GM10847 (cell line): ENCODE data around the gene WDR13.

Source experiments
- POLR2A ChIP-seq: IDR thresholded peaks from 2 replicates; pipeline ENCODE4 v1.6.1; 2011; ENCODE audit not compliant: insufficient read length; ENCODE audit errors: extremely low read depth

WDR13 gene

DNA sequence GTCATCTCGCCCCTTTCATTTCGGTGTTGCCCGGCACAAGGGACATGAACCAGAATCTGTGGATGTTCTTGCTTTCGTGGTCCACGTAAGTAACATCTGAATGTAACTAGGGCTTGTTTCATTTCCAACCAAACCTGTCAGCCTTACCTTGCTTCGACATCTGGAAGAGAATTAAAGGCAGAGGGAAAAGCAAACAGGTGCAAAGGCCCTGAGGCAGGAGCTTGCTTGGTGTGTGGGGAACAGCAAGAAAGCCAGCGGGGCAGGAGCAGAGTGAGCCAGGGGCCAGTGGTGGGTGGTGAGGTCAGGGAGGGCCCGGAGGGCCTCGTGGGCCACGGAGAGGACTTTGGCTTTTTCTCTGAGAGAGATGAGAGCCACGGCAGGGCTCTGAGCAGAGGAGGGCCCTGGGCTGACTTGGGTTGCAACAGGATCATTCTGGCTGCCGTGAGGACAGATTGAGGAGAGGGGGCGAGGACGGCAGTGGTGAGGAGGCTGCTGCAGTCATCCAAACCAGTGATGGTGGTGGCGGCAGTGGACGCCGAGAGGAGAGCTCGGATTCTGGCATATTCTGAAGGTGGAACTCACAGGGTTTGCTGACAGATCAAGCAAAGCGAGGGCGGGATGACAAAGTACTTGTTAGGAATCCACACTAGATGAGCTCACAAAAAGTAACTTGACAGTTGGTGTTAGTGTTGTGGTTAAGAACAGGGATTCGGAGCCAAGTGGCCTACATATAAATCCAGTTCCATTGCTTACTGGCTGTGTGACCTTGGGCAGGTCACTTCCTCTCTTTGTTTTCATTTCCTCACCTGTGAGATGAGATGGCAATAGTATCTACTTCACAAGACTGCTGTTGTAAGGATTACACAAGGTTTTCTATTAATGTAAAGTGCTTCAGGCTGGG is 6.8 kb upstream of the WDR13 start:
- no peak for TF ChIP-seq POLR2A

DNA sequence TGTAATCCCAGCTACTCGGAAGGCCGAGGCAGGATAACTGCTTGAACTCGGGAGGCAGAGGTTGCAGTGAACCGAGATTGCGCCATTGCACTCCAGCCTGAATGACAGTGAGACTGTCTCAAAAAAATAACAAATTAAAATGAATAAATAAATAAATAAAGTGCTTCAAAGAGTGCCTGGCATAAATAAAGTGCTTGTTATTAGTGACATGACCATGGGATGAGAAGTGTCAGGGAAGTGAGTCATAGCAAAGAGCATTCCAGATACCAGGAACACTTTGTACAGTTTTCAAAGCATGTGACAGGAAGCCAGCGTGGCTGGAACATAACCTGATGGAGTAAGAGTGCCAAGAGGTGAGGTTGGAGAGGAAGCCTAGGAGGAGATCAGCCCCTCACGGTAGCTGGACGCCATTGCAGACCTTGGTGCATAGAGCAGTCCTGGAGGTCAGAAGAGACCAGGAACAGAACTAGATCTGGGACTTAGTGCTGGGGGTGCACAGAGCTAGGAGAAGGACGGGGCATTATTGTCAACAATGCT is 6.0 kb upstream of the WDR13 start:
- no peak for TF ChIP-seq POLR2A

DNA sequence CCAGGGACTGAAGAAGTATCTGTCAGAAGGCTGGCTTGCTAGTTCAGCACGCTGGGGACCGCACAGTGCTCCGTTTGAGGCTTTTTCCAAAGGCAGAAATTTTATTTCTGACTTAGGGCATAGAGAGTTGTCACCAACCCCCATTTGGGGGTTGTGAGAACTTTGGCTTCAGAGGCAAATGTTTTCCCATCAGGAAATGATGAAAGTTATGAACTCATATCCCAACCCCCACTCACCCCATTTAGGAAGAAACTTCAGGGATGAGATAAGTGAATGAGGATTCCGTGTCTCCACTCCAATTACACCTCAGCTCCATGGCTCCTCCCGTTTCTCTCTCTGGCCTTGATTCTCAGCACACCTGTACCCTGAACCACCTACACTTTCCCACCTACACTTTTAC is 4.3 kb upstream of the WDR13 start:
- no peak for TF ChIP-seq POLR2A

DNA sequence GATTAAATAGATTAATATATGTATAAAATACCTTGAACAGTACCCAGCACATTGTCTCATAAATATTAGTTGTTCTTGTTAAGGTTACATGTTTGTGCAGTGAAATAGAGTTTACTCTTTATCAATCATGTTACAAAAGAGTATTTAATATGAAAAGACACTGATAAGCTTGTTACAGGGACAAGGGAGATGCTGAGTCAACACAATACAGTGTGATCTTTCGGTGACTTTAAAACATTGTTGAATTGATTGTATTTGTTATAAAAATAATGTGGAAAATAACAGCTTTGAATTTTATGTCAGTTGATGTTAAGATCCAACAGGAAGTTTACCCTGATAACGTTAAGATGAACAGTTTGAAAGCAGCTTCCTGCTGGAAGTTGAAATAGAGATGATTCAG is 1.4 kb upstream of the WDR13 start:
- TF ChIP-seq POLR2A, result no peak

DNA sequence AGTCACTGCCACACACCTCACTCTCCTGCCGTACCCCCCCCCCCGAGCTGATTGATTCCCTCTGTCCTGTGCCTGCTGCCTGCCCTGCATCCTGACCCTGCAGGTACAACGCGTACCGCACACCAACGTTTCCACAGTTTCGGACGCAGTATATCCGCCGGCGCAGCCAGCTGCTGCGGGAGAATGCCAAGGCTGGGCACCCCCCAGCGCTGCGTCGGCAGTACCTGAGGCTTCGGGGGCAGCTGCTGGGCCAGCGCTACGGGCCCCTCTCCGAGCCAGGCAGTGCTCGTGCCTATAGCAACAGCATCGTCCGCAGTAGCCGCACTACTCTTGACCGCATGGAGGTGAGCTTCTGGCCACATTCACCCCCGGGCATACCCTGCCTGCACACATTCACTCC is 1.3 kb downstream of the WDR13 start:
- no peak for TF ChIP-seq POLR2A

DNA sequence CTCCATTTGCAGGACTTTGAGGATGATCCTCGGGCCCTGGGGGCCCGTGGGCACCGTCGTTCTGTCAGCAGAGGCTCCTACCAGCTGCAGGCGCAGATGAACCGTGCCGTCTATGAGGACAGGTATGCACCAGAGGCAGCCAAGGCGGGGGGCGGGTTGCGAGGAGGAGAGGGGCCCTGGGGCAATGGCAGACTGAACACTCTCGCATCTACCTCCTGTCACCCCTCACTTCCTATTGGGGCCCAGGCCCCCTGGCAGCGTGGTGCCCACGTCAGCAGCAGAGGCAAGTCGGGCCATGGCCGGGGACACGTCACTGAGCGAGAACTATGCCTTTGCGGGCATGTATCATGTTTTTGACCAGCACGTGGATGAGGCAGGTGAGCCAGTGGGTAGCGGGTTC is 2.0 kb downstream of the WDR13 start:
- no peak for TF ChIP-seq POLR2A

DNA sequence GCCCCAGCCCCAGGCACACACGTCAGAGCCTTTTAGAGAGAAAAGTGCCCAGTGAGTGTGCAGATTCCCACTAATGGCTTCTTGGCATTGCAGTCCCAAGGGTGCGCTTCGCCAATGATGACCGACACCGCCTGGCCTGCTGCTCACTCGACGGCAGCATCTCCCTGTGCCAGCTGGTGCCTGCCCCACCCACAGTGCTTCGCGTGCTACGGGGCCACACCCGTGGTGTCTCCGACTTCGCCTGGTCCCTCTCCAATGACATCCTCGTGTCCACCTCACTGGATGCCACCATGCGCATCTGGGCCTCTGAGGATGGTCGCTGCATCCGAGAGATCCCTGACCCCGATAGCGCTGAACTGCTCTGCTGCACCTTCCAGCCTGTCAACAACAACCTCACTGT is 2.9 kb downstream of the WDR13 start:
- TF ChIP-seq POLR2A, result no peak

DNA sequence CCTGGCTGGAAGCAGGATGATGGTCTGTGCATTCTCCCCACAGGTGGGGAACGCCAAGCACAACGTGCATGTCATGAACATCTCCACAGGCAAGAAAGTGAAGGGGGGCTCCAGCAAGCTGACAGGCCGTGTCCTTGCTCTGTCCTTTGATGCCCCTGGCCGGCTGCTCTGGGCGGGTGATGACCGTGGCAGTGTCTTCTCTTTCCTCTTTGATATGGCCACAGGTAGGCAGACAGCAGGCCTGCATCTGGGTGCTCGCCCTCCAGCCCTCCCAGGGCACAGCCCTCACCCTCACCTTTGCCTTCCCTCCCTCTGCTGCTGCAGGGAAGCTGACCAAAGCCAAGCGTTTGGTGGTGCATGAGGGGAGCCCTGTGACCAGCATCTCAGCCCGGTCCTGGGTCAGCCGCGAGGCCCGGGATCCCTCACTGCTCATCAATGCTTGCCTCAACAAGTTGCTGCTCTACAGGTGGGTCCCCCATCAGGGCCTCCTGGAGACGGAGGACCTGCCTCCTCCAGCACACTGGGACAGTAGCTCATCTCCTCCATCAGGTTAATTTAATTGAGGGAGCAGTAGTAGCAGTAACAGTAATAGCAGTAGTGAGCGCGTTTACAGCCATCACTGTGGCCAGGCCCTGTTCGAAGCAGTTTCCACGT is 4.6 kb downstream of the WDR13 start:
- TF ChIP-seq POLR2A, result no peak

DNA sequence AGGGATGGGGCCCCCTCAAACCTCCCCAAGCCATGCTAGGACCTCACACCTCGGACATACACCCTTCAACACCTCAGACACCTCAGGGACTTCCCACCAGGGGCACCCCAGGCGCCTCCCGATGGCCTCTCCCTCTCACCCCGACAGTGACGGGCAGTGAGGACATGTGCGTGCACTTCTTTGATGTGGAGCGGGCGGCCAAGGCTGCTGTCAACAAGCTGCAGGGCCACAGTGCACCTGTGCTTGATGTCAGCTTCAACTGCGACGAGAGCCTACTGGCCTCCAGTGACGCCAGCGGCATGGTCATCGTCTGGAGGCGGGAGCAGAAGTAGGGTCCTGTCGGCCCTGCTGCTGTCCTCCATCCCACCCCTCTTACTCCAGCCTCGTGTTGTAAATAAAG is 7.4 kb downstream of the WDR13 start:
- TF ChIP-seq POLR2A, result no peak

DNA sequence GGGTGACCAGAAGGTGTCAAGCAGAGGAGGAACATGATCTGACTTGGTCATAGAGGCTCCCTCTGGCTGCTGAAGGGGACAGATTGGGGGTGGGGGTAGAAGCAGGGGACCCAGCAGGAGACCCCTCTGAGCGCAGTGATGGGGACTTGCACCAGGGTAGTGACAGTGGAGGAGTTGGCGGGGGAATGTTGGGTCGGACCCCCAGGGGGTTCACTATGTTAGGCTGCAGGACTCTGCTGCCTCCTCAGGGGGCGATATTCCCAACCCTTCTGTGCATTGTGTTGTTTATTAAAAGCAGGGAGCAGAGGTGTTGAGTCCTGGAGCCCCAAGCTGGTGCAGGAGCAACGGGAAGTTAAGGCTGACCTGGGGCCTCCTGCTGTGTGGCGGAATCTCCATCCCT is 8.8 kb downstream of the WDR13 start:
- no peak for TF ChIP-seq POLR2A

DNA sequence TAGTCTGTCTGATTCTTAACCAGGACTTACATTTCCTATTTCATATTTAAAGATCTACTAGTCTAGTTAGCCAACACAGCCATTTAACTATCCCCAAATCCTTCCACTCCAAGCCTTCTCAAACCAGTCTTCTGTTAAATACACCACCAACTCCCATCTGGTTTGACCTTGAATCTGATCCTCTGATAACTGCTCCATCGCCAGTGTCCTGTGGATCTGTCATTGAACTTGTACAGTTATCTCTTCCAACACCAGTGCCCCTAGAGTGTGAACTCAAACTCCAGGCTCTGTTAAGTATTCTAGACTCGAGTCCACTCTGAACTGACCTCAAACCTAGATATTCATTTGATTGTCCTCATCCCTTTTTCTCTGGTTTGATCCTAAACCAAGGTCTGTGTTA is 14.4 kb downstream of the WDR13 start:
- TF ChIP-seq POLR2A, result no peak

DNA sequence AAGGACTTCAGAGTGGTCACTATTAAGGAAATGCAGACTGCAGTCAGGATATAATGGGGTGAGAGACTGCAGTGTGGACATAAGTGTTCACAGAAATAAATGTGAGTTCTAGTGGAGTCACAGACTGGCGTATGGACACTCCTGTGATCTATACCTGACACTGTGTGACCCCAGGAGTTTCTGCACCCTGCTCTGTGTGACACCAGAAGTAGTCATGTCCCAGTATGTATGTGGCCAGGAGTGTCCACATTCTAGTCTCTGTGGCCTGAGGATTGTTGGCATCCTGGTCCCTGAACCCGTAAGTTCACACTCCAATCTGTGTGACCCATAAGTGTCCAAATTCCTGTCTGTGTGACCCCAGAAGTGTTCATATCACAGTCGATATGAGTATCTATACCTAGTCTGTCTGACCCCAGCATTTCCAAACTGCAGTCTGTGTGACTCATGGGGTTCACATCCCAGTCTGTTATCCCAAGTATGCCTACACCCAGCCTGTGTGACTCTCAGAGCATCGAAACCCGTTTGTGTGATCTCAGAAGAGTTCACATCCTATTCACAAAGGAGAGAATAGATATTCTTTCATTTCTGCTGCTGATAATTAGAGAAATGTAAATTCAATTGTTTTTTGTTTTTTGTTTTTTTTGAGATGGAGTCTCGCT is 16.3 kb downstream of the WDR13 start:
- no peak for TF ChIP-seq POLR2A

DNA sequence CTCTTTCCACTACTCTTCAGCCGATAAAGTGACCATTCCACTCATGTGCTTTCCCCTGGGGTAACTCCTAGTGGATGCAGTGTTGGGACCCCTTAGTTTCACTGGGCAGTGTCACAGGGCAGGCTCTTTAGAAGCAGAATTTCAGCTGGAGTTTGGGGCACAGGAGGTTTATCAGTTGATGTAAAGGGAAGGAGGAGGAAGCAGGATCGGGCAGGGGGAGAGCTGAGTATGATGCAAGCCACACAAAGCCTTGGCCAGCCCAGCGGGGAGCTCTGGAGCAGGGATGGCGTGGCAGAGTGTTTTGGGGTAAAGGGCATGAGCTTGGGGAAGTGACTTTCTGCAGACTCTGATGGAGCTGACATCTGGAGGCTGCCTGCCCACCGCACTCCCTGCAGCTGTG is 19.3 kb downstream of the WDR13 start:
- TF ChIP-seq POLR2A, result no peak

DNA sequence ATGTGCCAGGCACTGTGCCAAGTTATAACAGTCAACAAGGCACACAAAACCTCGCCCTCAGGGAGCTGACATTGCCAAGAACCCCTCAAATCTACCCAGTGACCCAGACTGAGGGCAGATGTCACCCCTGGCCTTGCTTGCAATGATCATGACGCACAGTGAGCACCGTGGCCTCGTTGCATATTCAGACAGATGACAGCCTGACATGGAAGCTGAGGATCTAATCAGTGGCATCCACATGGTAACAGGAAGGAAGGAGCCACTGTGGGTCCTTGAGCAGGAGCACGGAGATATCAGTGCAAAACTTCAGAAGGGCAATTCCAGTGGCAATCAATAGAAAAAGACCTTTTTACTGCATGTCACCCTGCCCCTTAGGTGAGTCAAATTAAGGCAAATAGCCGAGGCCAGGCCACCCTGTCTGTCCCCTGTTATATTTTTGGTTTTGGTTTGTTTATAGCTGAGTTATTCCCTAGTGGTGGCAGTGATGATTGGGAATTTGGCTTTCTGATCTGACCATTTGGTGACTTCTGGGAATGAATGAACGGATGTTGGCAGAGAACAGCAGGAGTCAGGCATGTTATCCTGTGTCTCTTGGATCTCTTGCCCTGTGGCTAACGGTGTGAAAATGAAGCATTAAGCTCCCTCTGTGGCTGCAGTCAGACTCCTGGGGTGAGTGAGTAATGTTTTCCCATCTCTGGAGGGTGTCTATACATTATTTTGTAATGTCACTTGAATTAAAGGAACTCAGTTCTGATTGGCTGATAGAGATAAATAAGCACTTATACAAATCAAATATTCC is 20.4 kb downstream of the WDR13 start:
- TF ChIP-seq POLR2A, result no peak
